NB4 (cell line): Measurements from ENCODE around the gene PPP2R2D.

Source experiments
- DNase-seq: peaks from one replicate; pipeline ENCODE4 v3.0.0; 2010; ENCODE audit warnings: low read depth
- H3K4me3 ChIP-seq: one replicate; pipeline ENCODE4 v1.5.1; 2011; ENCODE audit warnings: mild to moderate bottlenecking, low read depth, low read length, moderate library complexity
- CTCF ChIP-seq: IDR thresholded peaks from one replicate; pipeline ENCODE4 v1.5.1; 2012; ENCODE audit warnings: low read depth, low read length
- MAX ChIP-seq: IDR thresholded peaks from 2 replicates; pipeline ENCODE4 v1.6.1; 2011; ENCODE audit warnings: low read depth, low read length
- MYC ChIP-seq: IDR thresholded peaks from 2 replicates; pipeline ENCODE4 v1.6.1; 2011; ENCODE audit warnings: low read depth, low read length
- POLR2A ChIP-seq: IDR thresholded peaks from 2 replicates; pipeline ENCODE4 v1.6.1; 2011; ENCODE audit warnings: mild to moderate bottlenecking; ENCODE audit not compliant: insufficient read length; ENCODE audit errors: extremely low read depth

The PPP2R2D gene

DNA sequence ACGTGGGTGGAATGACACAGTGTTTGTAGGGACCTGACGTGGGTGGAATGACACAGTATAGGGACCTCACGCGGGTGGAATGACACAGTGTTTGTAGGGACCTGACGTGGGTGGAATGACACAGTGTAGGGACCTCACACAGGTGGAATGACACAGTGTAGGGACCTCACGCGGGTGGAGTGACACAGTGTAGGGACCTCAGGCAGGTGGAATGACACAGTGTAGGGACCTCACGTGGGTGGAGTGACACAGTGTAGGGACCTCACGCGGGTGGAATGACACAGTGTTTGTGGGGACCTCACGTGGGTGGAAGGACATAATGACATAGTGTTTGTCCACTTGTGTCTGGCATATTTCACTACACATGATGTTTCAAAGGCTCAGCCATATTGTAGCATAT, 19.3 kb downstream of the PPP2R2D start:
- TF ChIP-seq CTCF = no peak
- no peak for TF ChIP-seq POLR2A
- no peak for TF ChIP-seq MYC
- TF ChIP-seq MAX = no peak
- DNase-seq = no peak
- H3K4me3 ChIP-seq = no peak overlapping the region

GRCh38 chr10:131920693-131921092, 19.9 kb downstream of the PPP2R2D start:
- TF ChIP-seq MYC = no peak
- no peak for TF ChIP-seq POLR2A
- TF ChIP-seq CTCF = no peak
- TF ChIP-seq MAX = no peak
- no peak for DNase-seq
- H3K4me3 ChIP-seq = no peak overlapping the region

DNA sequence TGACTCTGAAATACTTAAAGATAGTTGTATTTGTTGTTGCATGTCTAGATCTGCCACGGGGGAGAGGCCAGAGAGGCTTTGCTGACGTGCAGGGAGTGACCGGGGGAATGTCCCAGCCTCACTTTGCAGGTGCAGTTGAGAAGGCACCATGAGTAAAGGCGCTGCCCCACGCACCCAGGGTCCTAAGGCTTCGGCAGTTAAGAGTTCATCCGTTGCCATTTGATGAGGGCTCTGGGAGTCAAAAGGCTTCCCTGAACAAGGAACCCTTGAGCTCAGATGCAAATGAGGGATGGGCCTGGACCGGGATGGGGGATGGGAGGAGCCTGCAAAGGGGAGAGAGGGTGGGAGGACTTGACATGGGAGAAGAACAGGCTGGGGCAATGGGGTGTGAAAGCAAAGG, 20.4 kb downstream of the PPP2R2D start:
- H3K4me3 ChIP-seq = no peak overlapping the region
- TF ChIP-seq MYC = no peak
- no peak for TF ChIP-seq POLR2A
- TF ChIP-seq CTCF = no peak
- TF ChIP-seq MAX = no peak
- DNase-seq = no peak

DNA sequence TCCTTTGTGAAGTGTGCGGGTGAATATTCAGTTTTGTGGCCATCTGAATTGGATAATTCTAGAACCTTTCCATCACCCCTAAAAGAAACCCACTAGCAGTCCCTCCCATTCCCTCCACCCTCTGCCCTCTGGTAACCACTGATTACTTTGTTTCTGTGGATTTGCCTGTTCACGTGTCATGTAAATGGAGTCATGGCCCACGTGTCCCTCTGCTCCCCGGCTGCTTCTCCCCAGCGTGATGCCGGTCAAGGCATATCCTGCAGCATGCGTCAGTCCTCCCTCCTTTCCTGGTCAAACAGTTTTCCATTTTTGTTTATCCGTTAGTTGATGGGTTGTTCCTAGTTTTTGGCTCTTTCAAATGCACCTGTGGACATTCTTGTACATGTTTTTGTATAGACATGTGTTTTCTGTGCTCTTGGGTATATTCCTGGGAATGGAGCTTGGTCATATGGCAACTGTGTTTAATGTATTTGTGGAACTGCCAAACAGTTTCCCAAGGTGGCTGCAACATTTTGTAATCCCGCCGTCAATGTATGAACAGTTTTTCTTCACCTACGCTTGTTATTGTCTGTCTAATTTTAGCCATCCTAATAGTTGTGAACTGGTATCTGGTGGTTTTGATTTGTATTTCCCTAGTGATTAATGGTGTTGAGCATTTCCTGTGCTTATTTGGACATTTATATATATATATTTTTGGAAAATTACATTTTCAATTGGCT, 22.4 kb downstream of the PPP2R2D start:
- DNase-seq = no peak
- TF ChIP-seq MAX (no peak), CTCF (no peak), MYC (no peak), POLR2A (no peak)
- no peak overlapping the region for H3K4me3 ChIP-seq

GRCh38 chr10:131925011-131925649, 24.3 kb downstream of the PPP2R2D start:
- TF ChIP-seq MAX (no peak), POLR2A (no peak), CTCF (no peak), MYC (no peak)
- no peak overlapping the region for H3K4me3 ChIP-seq
- DNase-seq = peak; percentile 49
